ENCODE results near the gene SYNE1. TPM values are rescaled to one million over a fixed set of nuclear protein-coding genes. Genes with fewer than 3 reads are reported as not detected.

SYNE1 gene
- total and polyA plus RNA-seq, 10 donors, result 27.8 to 336 (median 247) TPM

GRCh38 chr6:152176268-152176667 is 460.9 kb downstream of the SYNE1 start:
- DNase-seq, result no peak
- intact Hi-C loops (cut with DNase I; ENCODE audit: low total_unique reads), result no loop called here
- Histone ChIP-seq H3K27ac (no peak overlapping the region), H3K4me3 (no peak overlapping the region), H3K27me3 (replicated peaks in 1 of 7) (no peaks in the 10 kb centered on the region), H3K4me1 (peaks cover 0 to 43% (median 12%) of the 10 kb centered on the region in 6 donors), H3K9me3 (no peaks in the 10 kb centered on the region), H3K36me3 (peaks cover 0 to 100% (median 57%) of the 10 kb centered on the region in 6 donors)
- 81 to 90% (median 83%) methylated on average over 4 of the region's 4 CpGs for WGBS, 5 donors
- no peak for TF ChIP-seq POLR2A (IDR thresholded peaks at IDR 0.05)
- TF ChIP-seq POLR2AphosphoS5 (IDR thresholded peaks at IDR 0.05), result no peak
- TF ChIP-seq CTCF (IDR thresholded peaks at IDR 0.05 in 8 of 11, conservative IDR thresholded peaks at IDR 0.05 in 3 of 11), result no peak

- no peaks in the 10 kb centered on the region for H3K27me3 ChIP-seq (replicated peaks in 1 of 7)
- H3K27ac ChIP-seq, result peak overlapping the region in 2 of 8 donors; percentile 23 to 29
- TF ChIP-seq POLR2AphosphoS5 (IDR thresholded peaks at IDR 0.05) (no peak), CTCF (IDR thresholded peaks at IDR 0.05 in 8 of 11, conservative IDR thresholded peaks at IDR 0.05 in 3 of 11) (no peak), POLR2A (IDR thresholded peaks at IDR 0.05) (no peak)
- DNase-seq, result no peak
- WGBS, 5 donors, result 72 to 86% (median 76%) methylated on average over 2 of the region's 2 CpGs
- peaks cover 0 to 92% (median 52%) of the 10 kb centered on the region in 6 donors for H3K36me3 ChIP-seq
- no peak overlapping the region for H3K4me3 ChIP-seq
- intact Hi-C loops (cut with DNase I; ENCODE audit: low total_unique reads), result no loop called here
- no peaks in the 10 kb centered on the region for H3K9me3 ChIP-seq
- H3K4me1 ChIP-seq, result peaks cover 0 to 42% (median 12%) of the 10 kb centered on the region in 6 donors
Measured at GRCh38 chr6:152173957-152174356, 463.2 kb downstream of the SYNE1 start.

GRCh38 chr6:152173321-152173720 is 463.8 kb downstream of the SYNE1 start:
- DNase-seq, result no peak
- intact Hi-C loops (cut with DNase I; ENCODE audit: low total_unique reads), result no loop called here
- 90 to 95% (median 95%) methylated on average over 4 of the region's 4 CpGs for WGBS, 5 donors
- Histone ChIP-seq H3K36me3 (peaks cover 0 to 90% (median 49%) of the 10 kb centered on the region in 6 donors), H3K27me3 (replicated peaks in 1 of 7) (no peaks in the 10 kb centered on the region), H3K4me3 (no peak overlapping the region), H3K27ac (peak overlapping the region in 1 of 8 donors; percentile 29), H3K4me1 (peaks cover 0 to 42% (median 14%) of the 10 kb centered on the region in 6 donors), H3K9me3 (no peaks in the 10 kb centered on the region)
- TF ChIP-seq POLR2A (IDR thresholded peaks at IDR 0.05) (no peak), CTCF (IDR thresholded peaks at IDR 0.05 in 8 of 11, conservative IDR thresholded peaks at IDR 0.05 in 3 of 11) (no peak), POLR2AphosphoS5 (IDR thresholded peaks at IDR 0.05) (no peak)

GRCh38 chr6:152170702-152171667 is 466.2 kb downstream of the SYNE1 start:
- intact Hi-C loops (cut with DNase I; ENCODE audit: low total_unique reads), result no loop called here
- Histone ChIP-seq H3K27ac (peak overlapping the region; percentile 31 to 70 (median 62)), H3K36me3 (peaks cover 0 to 90% (median 47%) of the 10 kb centered on the region in 6 donors), H3K4me3 (peak overlapping the region in 1 of 8 donors; percentile 4), H3K4me1 (peaks cover 0 to 56% (median 14%) of the 10 kb centered on the region in 6 donors), H3K9me3 (no peaks in the 10 kb centered on the region), H3K27me3 (replicated peaks in 1 of 7) (no peaks in the 10 kb centered on the region)
- WGBS, 5 donors, result 54 to 73% (median 71%) methylated on average over 13 of the region's 13 CpGs
- TF ChIP-seq CTCF (IDR thresholded peaks at IDR 0.05 in 8 of 11, conservative IDR thresholded peaks at IDR 0.05 in 3 of 11) (no peak), POLR2A (IDR thresholded peaks at IDR 0.05) (peak in 1 of 3 donors; percentile 6)
- DNase-seq, result no peak
